ENCODE data around the gene PCAT6.

The PCAT6 gene

DNA sequence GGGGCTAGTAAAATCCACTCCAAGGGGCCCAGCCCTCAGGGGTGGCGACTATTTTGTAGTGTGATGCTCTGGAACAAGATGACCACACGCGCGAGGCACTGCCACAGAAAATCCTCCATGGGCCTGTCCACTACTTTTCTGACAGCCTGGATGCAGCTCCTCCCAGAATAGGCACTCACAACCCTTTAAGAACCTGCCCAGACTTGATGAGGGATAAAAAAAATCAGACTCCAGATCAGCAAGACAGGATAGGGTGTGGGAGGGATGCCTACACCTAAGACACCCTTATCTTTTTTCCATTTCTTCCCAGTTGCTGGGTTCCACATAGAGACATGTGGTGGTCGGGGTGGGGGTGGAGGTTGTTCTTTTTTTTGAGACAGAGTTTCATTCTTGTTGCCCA lies 33.5 kb downstream of the PCAT6 start:
- DNase-seq (ENCODE audit: low read depth in 4 of 4, low spot score in 1 of 4): no peak

DNA sequence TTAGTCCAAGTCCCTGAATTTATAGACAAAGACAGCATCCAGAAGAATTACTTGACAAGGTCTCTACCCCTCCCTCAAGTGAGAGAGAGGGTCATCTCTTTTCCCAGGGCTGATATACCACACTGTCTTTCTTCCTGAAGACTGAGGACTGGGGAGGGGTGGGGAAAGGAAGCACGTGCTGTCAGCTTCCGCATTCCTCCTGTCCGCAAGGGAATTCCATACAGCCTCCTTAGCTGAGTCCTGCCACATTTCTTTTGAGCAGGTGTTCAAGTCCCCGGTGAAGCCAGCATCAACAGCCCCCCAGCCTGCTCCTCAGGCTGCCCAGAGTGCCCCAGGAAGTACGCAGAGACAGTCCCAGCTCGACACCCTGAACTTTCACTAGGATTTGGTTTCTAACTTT lies 34.2 kb downstream of the PCAT6 start:
- DNase-seq (ENCODE audit: low read depth in 4 of 4, low spot score in 1 of 4): no peak

DNA sequence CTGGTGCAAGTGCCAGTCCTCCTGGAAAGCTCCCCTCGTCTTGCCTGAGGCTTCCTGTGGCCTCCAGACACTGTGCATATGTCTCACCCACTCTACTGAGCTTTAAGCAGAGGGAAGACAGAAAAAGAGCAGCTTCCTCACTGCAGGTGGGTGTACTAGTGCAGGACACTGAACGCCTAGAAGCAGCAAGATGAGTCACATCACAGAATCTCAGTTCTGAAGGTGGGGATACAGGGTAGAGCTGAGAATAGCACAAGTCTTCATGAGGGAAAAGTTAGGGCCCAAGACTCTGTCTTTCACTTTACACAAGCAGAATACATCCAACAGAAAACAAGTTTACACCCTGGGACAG lies 37.4 kb downstream of the PCAT6 start:
- no peak for DNase-seq (ENCODE audit: low read depth in 4 of 4, low spot score in 1 of 4)

DNA sequence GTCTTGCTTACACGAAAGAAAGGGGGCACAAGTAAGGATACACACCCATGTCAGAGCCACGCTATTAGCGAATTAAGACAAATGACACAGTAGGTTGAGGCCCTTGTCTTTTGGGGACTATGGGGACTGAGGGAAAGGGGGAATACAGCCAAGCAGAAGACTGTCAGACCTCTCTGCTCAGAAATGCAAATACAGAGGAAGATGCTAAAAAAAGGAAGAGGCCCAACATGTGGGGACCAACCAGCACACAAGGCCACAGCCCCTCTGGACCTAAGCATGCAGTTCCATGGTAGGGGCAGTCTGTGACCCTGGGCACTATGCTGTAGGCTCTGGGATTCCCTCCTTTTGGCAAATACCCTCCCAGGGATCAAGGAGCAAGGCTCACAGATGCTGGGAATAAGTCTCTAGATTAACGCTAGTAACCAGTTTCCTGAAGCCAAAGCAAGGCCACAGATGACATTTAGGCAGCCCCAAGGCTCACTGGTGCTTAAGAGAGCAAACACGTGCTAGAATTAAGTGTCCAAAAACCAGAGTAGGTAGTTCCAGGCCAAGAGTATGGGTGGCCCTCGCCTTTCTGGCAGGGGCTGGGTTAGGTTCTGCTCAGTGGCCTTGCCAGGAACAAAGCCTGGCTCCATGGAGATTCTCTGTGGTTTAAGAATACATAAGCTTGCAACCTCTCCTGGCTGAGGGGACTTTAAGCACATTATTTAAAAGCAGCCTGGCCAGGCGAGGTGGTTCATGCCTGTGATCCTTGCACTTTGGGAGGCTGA lies 40.0 kb downstream of the PCAT6 start:
- DNase-seq (ENCODE audit: low read depth in 4 of 4, low spot score in 1 of 4): no peak

DNA sequence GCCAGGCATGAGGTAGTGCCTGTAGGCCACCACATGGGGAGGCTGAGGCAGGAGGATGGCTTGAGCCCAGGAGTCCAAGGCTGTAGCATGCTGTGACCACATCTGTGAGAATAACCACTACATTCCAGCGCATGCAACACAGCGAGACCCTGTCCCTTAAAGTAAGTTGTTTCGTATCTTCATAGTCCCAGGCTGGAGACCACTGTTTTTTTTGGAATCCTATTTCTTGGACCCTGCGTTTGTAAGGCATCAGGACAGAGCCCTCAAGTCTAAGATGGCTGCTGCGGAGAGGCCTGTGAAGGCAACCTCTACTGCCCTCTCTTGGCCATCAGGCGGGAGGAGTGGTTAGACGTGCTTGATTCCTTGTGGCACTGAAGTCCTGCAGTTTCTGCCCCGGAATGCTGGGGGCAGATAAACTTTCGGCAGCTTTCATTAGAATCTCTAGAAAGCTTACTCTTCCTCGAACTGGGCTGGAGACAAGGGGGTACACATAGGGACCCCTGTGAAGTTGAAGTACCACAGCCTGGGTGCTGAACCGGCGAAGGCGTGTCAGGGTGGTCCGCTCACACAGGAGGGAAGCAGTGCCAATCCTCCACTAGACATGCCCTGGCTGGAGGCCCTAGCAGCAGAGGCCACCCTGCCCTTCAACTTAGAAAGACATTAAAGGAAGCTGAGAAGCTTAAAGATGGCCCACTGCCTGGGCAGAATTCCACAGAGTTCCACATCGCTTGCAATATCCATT lies 41.6 kb downstream of the PCAT6 start:
- peak in 1 of 4 experiments; percentile 22 for DNase-seq (ENCODE audit: low read depth in 4 of 4, low spot score in 1 of 4)

DNA sequence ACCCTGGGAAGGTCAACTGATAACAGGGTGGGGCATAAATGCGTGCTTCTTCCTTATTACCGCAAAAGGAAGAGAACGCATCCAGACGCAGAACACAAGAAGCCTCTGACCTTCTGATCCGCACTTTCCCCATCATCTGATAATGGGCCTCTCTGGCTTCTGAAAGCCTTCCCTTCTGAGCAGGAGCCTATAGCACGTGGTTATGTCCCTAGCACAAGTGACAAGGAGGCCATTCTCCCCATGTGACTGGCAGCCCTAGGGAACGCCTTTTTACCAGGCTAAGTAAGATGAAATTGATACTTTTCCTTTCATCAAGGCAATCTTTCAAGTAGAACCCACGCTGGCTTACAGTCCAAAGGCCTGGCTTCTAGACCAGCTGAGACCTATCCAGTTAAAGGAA lies 44.0 kb downstream of the PCAT6 start:
- no peak for DNase-seq (ENCODE audit: low read depth in 4 of 4, low spot score in 1 of 4)

DNA sequence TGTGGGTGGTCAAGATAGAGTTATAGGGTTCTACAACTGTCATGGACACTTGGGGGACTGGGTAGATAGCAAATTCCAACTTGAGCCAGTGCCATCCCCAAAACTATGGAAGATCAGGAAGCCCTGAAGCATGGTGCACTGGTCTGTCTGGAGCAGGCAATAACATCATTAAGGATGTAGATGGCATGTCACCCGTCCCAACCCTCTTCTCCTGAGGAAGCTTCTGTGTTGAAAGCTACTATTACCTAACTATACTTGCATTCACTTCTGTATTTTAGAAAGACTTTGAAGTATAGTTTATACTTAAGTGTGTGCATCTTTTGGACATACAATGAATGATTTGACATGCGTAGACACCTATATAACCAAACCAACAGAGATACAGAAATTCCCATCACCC lies 45.3 kb downstream of the PCAT6 start:
- DNase-seq (ENCODE audit: low read depth in 4 of 4, low spot score in 1 of 4): no peak

DNA sequence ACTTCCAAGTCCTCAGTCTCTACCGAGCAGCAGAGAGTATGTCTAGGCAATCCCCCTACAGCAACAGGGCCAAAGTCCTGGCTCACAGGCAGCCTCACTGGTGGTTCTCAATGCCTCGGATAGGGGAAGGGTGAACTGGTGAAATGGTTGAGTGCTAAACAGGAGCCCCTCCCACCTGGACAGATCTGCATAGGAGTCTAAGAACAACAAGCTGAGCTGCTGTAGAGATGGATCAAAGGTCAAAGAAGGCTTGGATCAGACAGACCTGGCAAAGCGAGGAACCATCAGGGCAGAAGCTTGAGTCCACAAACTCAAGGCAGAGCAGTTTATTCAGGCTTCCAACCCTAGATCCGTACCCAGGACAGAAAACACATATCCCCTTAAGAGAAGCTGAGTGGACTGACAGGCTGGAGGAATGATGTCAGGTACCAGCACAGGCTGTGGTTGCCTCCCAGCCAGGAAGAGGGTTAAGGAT lies 46.4 kb downstream of the PCAT6 start:
- no peak for DNase-seq (ENCODE audit: low read depth in 4 of 4, low spot score in 1 of 4)

DNA sequence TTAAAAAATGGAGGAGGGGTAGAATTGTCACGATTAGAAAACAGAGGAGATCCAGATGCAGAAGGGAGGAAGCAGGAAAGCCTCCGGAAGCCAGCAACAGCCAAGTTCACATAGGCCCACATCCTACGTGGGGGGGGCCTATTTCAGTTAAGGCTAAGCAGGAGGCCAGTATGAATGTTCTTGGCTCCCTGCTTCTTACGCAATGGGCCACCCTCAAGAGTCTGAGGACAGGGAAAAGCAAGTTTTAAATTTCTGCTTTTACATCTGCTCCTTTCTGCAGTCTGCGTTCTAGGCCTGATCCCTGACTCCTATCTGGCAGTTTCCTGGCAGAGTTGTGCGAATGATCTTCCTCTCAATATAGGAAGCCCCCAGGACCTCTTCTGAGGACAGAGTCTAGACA lies 47.6 kb downstream of the PCAT6 start:
- no peak for DNase-seq (ENCODE audit: low read depth in 4 of 4, low spot score in 1 of 4)

DNA sequence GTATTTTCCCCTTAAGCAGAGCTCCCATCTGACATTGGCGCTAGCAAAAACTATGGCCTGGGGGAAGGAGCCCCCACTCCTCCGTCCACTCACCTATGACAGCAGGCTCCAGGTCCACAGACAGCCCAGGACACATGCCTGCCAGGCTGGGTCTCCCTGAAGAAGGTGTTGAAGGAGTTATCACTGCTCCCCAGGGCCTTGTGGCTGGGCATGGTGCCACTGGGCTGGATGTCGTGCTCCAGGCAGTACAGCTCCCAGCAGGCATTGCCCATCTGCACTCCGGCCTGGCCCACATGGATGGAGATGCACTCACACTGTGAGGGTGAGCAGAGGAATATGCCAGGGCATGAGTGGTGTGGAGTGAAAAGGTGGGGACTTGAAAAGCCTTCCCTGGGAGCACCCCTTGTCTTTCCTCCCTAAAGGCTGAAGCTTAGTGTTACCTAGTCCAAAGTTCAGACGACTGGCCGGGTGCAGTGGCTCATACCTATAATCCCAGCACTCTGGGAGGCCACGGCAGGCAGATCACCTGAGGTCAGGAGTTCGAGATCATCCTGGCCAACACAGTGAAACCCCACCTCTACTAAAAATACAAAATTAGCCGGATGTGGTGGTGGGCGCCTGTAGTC lies 48.1 kb downstream of the PCAT6 start:
- no peak for DNase-seq (ENCODE audit: low read depth in 4 of 4, low spot score in 1 of 4)

DNA sequence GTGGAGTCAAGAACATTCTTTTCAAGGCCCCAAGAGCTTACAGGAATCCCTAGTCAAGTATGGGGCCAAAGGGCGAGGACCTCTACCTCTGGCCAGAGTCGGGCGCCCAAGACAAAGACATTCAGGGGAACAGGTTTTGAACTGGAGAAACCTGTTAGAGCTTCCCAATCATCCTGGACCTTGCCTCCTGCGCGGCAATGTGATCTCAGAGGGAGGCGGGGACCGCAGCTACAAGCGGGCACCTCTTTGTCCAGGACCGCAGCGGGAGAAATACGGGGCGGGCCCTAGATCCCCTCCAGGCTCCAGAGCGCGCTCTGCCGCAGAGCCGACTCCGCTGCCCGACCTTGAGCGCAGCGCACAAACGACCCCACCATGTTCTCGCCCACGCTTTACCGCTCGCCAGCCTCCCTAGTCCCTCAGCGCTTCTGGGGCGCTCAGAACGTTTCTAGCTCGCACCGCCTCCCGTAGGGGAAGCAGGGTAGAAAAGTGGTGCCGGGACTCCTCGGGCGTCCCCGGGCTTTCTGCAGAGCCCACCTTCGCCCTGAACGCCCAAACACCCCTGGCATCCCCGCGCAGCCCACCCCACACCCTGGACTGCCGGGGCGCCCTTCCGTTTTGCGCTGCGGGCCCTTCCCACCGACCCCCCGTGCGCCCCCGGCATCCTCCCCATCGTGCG lies 50.1 kb downstream of the PCAT6 start:
- DNase-seq (ENCODE audit: low read depth in 4 of 4, low spot score in 1 of 4): peak in 1 of 4 experiments; percentile 13
